Esophagus (tissue), 2 donors: ENCODE data around the gene NME7. TPM values are rescaled to one million over a fixed set of nuclear protein-coding genes. Genes with fewer than 3 reads are reported as not detected.

Source experiments
- H3K27ac ChIP-seq, 2 donors: one replicate each; pipeline ENCODE4 v1.5.1; 2013; ENCODE audit warnings: low read depth in 2 of 2, mild to moderate bottlenecking in 2 of 2, inconsistent platforms in 1 of 2, low read length in 1 of 2, moderate library complexity in 1 of 2
- H3K27me3 ChIP-seq, 2 donors: one replicate each; pipeline ENCODE4 v1.6.1; 2013; ENCODE audit warnings: low read length in 2 of 2, control low read depth in 1 of 2, mild to moderate bottlenecking in 1 of 2; ENCODE audit not compliant: insufficient read depth in 2 of 2, control insufficient read depth in 1 of 2
- H3K36me3 ChIP-seq, 2 donors: one replicate each; pipeline ENCODE4 v1.6.1; 2013; ENCODE audit warnings: low read length in 1 of 2; ENCODE audit not compliant: control insufficient read depth in 2 of 2, insufficient read depth in 2 of 2
- H3K4me1 ChIP-seq, 2 donors: one replicate each; pipeline ENCODE4 v1.6.1; 2013; ENCODE audit warnings: low read length in 1 of 2; ENCODE audit not compliant: control insufficient read depth in 2 of 2, insufficient read depth in 2 of 2
- H3K4me3 ChIP-seq, 2 donors: one replicate each; pipeline ENCODE4 v1.5.1; 2013; ENCODE audit warnings: low read length in 2 of 2, mild to moderate bottlenecking in 2 of 2, low read depth in 1 of 2, moderate library complexity in 1 of 2
- H3K9me3 ChIP-seq, 2 donors: one replicate each; pipeline ENCODE4 v1.6.1; 2013; ENCODE audit warnings: mild to moderate bottlenecking in 2 of 2, low read depth in 1 of 2, low read length in 1 of 2, moderate library complexity in 1 of 2; ENCODE audit not compliant: control insufficient read depth in 2 of 2, insufficient read depth in 1 of 2
- WGBS, 2 donors: extraction: QIAGEN DNeasy Blood & Tissue Kit; methylation state at CpG; one replicate each; pipeline ENCODE4 v1.1.7; 2013; 5-methylcytosine and 5-hydroxymethylcytosine counted together
- polyA plus RNA-seq, 2 donors: library from polyadenylated mRNA; stranded (reverse); fragments of 200-250 nt; gene quantifications; one replicate each; pipeline ENCODE4 v1.2.3, GENCODE V29; 2013
- donor health status: healthy with polysubstance abuse.
- donor health status: Bipolar disorder and iron deficiency.

NME7 gene
- polyA plus RNA-seq, 2 donors: 2.0 to 5.6 TPM

GRCh38 chr1:169091480-169091941 lies 276.1 kb downstream of the NME7 start:
- Histone ChIP-seq H3K36me3 (no peaks in the 10 kb centered on the region), H3K4me3 (no peak overlapping the region), H3K27ac (no peak overlapping the region), H3K4me1 (peaks cover 0 to 2% of the 10 kb centered on the region in 2 donors), H3K9me3 (no peaks in the 10 kb centered on the region), H3K27me3 (no peaks in the 10 kb centered on the region)
- 85 to 90% methylated on average over 4 of the region's 4 CpGs for WGBS, 2 donors

DNA sequence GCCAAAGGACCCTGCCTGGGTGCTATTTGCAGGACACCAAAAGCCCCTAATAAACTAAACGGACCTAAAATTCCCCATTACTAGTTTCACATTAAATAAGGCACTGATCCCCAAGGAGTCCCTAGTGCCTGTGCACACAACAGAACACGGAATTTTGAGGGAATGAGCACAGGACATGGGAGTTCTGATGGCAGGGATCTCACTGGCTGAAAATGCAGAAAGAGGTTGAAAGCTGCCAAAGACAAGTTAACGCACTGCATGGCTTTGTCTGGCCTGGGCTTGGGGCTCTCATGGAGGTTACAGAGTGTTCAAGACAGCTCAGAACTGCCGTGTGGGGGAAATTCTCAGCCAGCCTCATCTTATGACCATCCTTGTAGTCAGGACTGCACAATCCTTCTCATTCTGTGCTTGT lies 276.7 kb downstream of the NME7 start:
- H3K36me3 ChIP-seq: no peaks in the 10 kb centered on the region
- 77 to 80% methylated on average over 4 of the region's 4 CpGs for WGBS, 2 donors

GRCh38 chr1:169090308-169090899 lies 277.2 kb downstream of the NME7 start:
- H3K4me1 ChIP-seq: peaks cover 0 to 2% of the 10 kb centered on the region in 2 donors
- WGBS, 2 donors: 60 to 61% methylated on average over 4 of the region's 4 CpGs
- H3K4me3 ChIP-seq: no peak overlapping the region
- H3K9me3 ChIP-seq: no peaks in the 10 kb centered on the region
- no peak overlapping the region for H3K27ac ChIP-seq
- H3K27me3 ChIP-seq: no peaks in the 10 kb centered on the region
- no peaks in the 10 kb centered on the region for H3K36me3 ChIP-seq

More for the DNA sequence above, 276.7 kb downstream of the NME7 start:
- Histone ChIP-seq H3K27ac (no peak overlapping the region), H3K9me3 (no peaks in the 10 kb centered on the region), H3K4me1 (peaks cover 0 to 2% of the 10 kb centered on the region in 2 donors), H3K4me3 (no peak overlapping the region), H3K27me3 (no peaks in the 10 kb centered on the region)

GRCh38 chr1:169089776-169090175 lies 277.8 kb downstream of the NME7 start:
- Histone ChIP-seq H3K27ac (no peak overlapping the region), H3K36me3 (no peaks in the 10 kb centered on the region), H3K27me3 (no peaks in the 10 kb centered on the region), H3K4me1 (peaks cover 0 to 2% of the 10 kb centered on the region in 2 donors), H3K9me3 (no peaks in the 10 kb centered on the region), H3K4me3 (no peak overlapping the region)
- 76 to 85% methylated on average over 2 of the region's 2 CpGs for WGBS, 2 donors

GRCh38 chr1:169087876-169088275 lies 279.7 kb downstream of the NME7 start:
- H3K4me1 ChIP-seq: peaks cover 0 to 2% of the 10 kb centered on the region in 2 donors
- 91 to 92% methylated on average over 4 of the region's 4 CpGs for WGBS, 2 donors
- H3K4me3 ChIP-seq: no peak overlapping the region
- no peaks in the 10 kb centered on the region for H3K27me3 ChIP-seq
- H3K36me3 ChIP-seq: no peaks in the 10 kb centered on the region
- H3K9me3 ChIP-seq: no peaks in the 10 kb centered on the region
- no peak overlapping the region for H3K27ac ChIP-seq

GRCh38 chr1:169086603-169087455 lies 280.8 kb downstream of the NME7 start:
- H3K4me3 ChIP-seq: no peak overlapping the region
- no peak overlapping the region for H3K27ac ChIP-seq
- H3K36me3 ChIP-seq: no peaks in the 10 kb centered on the region
- H3K9me3 ChIP-seq: no peaks in the 10 kb centered on the region
- WGBS, 2 donors: 85 to 87% methylated on average over 3 of the region's 3 CpGs
- peaks cover 0 to 2% of the 10 kb centered on the region in 2 donors for H3K4me1 ChIP-seq
- no peaks in the 10 kb centered on the region for H3K27me3 ChIP-seq

GRCh38 chr1:169085911-169086310 lies 281.7 kb downstream of the NME7 start:
- H3K27ac ChIP-seq: no peak overlapping the region

More at GRCh38 chr1:169085911-169086310, 281.7 kb downstream of the NME7 start:
- no peaks in the 10 kb centered on the region for H3K9me3 ChIP-seq
- no peaks in the 10 kb centered on the region for H3K36me3 ChIP-seq
- no peak overlapping the region for H3K4me3 ChIP-seq
- 42 to 56% methylated on average over 2 of the region's 2 CpGs for WGBS, 2 donors
- peaks cover 0 to 2% of the 10 kb centered on the region in 2 donors for H3K4me1 ChIP-seq
- no peaks in the 10 kb centered on the region for H3K27me3 ChIP-seq

Other genes starting within 250 kb of the NME7 start
- 10 to 100 TPM; 20.4 to 22.0 TPM for gene BLZF1, start 398 bp upstream of the NME7 start, polyA plus RNA-seq
- gene CCDC181, start 59.7 kb upstream of the NME7 start, polyA plus RNA-seq: under 1 TPM in 1 of 2 donors, not detected in 1; 0.06 TPM
- gene SLC19A2, start 118.1 kb upstream of the NME7 start, polyA plus RNA-seq: 1 to 10 TPM; 5.7 to 8.8 TPM
- under 1 TPM; 0.02 to 0.07 TPM for gene F5, start 218.7 kb upstream of the NME7 start, polyA plus RNA-seq